Retinal pigment epithelial cell (primary cell): ENCODE results near the gene TCAIM.

Source experiments
- DNase-seq: peaks from one replicate; pipeline ENCODE4 v3.0.0-alpha.2; 2010; ENCODE audit warnings: low read depth
- H3K4me3 ChIP-seq: 2 replicates; pipeline ENCODE4 v1.5.1; 2011; ENCODE audit warnings: mild to moderate bottlenecking, low read length, control low read depth, moderate library complexity
- TF ChIP-seq, protein P1 (sequence below): conservative IDR thresholded peaks from 2 replicates; pipeline ENCODE4 v1.5.1; 2011; ENCODE audit warnings: low read depth, low read length, control low read depth, inconsistent platforms

Gene TCAIM

DNA sequence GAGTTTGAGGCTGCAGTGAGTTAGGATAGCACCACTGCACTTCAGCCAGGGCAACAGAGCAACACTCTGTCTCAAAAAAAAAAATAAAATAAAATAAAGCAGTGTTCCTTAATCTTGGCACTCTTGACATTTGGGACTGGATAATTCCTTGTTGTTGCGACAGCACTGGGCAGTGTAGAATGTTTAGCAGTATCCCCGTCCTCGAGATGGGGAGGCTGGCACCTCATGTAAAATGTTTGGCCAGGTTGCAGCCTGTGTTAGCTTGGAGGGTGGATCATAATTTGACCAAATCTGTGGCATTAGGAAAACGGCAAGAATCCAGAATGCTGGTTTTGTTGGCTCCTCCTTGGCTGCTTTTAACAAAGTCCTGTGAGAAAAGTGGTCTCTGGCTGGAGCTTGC, 91.9 kb downstream of the TCAIM start:
- H3K4me3 ChIP-seq, result no peak overlapping the region
- no peak for DNase-seq
- TF ChIP-seq, protein P1, sequence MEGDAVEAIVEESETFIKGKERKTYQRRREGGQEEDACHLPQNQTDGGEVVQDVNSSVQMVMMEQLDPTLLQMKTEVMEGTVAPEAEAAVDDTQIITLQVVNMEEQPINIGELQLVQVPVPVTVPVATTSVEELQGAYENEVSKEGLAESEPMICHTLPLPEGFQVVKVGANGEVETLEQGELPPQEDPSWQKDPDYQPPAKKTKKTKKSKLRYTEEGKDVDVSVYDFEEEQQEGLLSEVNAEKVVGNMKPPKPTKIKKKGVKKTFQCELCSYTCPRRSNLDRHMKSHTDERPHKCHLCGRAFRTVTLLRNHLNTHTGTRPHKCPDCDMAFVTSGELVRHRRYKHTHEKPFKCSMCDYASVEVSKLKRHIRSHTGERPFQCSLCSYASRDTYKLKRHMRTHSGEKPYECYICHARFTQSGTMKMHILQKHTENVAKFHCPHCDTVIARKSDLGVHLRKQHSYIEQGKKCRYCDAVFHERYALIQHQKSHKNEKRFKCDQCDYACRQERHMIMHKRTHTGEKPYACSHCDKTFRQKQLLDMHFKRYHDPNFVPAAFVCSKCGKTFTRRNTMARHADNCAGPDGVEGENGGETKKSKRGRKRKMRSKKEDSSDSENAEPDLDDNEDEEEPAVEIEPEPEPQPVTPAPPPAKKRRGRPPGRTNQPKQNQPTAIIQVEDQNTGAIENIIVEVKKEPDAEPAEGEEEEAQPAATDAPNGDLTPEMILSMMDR, result no peak

DNA sequence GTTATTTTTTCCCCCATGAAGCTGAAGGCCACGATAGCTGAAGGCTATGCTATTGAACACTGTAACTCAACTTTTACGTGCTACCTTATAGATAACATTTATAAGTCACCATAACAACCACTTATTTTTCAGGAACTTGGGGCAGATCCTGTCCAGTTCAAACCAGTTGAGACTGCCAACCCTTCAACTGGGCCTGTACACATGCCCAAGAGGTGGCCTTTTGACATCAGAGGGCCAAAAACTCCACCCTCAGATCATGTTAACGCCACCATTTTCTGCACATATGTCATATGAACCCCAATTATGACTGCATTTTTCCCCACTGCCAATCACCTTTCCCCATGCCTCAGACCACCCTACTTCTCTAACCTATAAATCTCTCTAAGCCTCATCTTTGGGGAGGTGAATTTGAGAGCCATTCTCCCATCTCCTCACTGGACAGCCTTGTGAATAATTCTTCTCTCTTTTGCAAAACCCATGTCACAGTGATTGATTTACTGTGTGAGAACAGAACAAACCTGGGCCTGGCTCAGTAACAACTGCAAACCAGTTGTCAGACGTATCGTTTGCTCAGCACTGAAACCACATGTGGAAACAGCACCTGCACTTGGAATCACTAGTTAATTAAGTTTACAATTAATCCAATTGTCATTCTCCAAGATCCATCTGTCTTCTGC, 96.4 kb downstream of the TCAIM start:
- TF ChIP-seq, protein P1, result no peak
- no peak overlapping the region for H3K4me3 ChIP-seq
- no peak for DNase-seq

DNA sequence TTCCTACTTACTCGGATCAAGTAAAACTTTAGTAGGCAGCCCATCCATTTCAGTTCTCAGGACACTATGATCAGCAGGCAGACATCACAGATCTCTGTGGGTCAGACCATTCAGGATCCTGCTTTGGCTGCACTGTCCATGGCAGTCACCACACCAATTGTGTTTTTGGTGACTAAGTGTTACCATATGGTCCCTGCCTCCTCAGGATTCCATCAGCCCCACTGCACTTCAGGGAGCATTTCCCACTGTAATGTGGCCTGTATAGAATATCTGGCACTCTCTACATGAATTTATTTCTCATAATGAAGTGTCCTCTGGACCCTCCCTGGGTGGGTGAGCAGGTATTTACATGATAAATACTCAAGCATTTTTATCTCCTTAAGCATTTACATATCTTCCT, 97.6 kb downstream of the TCAIM start:
- H3K4me3 ChIP-seq, result no peak overlapping the region
- no peak for DNase-seq
- TF ChIP-seq, protein P1, result no peak

DNA sequence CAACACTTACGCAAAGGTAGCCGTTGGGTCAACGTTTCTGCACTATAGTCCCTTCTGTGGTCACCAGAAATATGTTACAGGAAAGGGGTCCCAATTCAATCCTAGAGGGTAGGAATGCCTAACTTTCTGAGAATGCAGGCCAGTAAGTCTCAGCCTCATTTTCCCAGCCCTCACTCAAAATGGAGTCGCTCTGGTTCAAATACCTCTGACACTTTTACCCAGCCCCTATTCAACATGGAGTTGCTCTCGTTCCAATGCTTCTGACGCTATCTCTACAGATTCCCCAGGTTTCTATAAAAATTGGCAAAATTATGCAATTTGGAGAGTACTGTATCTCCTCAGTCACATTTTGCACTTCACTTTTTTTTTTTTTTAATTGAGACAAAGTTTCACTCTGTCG, 99.2 kb downstream of the TCAIM start:
- no peak for DNase-seq
- TF ChIP-seq, protein P1, result no peak

DNA sequence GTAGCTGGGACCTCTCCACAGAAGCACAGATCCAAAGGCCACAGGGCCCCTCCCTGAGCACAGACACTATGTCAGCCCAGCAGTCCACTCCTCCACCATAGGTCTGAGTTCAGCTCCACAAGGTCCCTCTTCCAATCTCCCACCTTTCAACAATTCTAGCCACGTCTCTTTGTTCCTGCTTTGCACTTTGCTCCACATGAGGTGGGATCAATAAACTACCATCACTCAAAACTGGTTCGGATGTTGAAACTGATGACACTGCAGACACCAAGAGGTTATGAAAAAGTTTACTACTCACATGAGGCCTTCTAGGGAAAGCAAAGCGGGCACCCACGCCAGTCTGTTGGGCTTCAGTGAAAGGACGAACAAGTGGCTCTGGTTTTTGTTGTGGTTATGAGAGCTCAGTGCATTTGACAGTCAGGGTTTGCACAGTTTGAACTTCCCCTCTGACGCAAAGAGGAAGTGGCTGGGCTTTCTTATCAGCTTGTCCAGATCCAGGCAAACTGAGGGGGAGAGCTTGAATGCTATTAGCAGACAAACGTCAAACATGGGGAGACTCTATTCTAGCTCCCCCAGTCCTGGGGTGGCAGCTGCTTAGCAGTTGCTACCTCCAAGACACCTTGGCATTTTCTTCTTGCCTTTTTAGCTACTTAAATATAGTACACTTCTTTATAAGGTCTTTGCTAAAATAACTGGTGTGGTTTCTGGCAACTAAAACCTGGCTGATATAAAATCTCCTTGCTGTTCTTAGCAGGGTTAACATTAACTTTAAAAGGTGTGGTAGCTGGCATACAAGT, 101.1 kb downstream of the TCAIM start:
- H3K4me3 ChIP-seq, result no peak overlapping the region
- no peak for DNase-seq
- TF ChIP-seq, protein P1, result no peak

More for the DNA sequence above, 99.2 kb downstream of the TCAIM start:
- H3K4me3 ChIP-seq, result no peak overlapping the region

DNA sequence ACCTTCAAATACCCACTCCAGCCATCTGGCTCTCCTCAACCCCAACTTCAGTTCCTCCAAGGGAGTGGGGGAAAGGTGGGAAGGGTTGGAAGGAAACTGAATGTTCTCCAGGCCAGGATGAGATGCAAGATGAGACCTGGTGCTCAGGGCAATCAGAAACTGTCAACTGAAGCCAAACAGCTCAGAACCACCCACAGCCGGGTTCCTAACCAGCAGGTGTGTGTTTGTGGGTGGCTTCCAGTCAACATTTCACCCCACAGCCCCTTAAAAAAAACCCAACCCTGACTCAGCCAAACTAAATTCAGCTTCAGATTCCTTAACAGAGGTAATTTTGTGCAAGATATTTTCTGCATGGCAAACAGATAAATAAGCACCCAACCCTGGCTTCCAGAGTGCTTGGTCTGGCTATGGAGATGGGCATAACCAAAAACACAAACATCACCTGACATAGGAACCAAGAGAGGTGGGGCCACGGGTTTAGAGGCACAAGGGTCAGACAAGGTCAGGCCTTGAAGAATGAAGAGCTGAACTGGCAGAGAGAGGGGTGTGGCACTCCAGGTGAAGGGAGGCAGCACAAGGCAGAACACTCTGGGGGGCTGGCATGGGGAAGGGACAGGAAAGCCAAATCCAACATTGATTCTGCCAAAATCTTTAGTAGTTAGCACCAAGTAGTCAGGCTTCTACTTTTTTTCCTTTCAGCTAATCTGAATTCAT, 104.2 kb downstream of the TCAIM start:
- TF ChIP-seq, protein P1, result no peak
- H3K4me3 ChIP-seq, result no peak overlapping the region
- no peak for DNase-seq
